Occipital lobe (tissue), 2 donors: ENCODE results near the gene METTL27. TPM values are rescaled to one million over a fixed set of nuclear protein-coding genes. Genes with fewer than 3 reads are reported as not detected.
"Not testable (repeated sequence)": the region's sequence is repeated elsewhere in the genome, so short reads cannot be mapped to it uniquely, and the experiment has no call there.

ENCODE experiments used
- DNase-seq: peaks from one replicate; lab custom pipeline; 2025; lab: John Stamatoyannopoulos, UW
- total RNA-seq: library from RNA; depleted of rRNA; stranded (reverse); fragments of >200 nt; gene quantifications from one replicate; pipeline ENCODE4 v1.2.3, GENCODE V29; 2014

The METTL27 gene
- total RNA-seq, 1 donor from 2014 or later, result 0.78 TPM

DNA sequence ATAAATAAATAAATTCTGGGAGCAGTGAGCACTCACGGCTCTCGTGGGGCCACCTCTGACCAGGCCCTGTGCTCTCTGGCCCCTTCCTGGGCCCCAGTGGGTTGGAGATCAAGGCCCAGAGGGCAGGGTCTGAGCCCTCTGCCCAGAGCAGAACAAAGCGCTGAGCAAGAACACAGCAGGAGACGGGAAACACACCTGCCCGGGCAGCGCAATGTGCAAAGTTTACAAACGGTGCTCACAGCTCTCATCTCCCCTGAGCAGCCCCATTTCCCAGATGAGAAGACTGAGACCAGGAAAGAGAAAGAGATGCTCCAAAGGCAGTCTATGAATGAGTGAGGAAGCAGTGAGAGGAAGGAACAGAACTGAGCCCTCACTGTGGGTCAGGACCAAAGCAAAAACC, 3.0 kb downstream of the METTL27 start:
- DNase-seq, result no peak

DNA sequence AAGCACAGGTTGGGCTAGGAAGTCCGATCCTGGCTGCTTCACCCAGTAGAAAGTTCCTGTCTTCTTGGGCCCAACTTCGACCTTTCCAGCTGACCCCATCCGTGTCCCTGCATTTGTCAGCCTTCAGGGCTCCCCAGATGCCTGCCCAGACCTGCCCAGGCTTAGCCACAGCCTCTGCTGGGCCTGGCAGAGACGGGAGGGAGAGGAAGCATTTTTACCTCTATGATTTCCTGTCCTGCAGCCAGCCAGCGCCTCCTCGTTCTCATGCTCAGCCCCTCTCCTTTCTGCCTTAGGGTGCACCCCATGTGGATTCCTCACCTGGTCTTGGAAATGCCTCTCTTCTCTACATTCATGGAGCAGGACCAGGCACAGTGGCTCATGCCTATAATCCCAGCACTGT, 3.7 kb downstream of the METTL27 start:
- no peak for DNase-seq

DNA sequence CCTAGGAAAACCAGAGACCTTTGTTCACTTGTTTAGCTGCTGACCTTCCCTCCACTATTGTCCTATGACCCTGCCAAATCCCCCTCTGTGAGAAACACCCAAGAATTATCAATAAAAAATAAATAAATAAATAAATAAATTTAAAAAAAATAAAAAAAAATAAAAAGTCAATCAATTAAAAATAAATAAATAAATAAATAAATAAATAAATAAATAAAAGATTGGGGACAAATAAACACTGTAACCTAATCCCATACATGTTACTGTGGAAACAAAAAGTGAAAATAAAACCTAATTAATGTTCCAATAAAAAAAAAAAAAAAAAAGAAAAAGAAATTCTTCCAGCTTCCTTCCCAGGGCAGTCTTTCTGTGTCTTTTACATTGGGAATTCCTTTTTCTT, 5.1 kb downstream of the METTL27 start:
- not testable (repeated sequence) for DNase-seq

DNA sequence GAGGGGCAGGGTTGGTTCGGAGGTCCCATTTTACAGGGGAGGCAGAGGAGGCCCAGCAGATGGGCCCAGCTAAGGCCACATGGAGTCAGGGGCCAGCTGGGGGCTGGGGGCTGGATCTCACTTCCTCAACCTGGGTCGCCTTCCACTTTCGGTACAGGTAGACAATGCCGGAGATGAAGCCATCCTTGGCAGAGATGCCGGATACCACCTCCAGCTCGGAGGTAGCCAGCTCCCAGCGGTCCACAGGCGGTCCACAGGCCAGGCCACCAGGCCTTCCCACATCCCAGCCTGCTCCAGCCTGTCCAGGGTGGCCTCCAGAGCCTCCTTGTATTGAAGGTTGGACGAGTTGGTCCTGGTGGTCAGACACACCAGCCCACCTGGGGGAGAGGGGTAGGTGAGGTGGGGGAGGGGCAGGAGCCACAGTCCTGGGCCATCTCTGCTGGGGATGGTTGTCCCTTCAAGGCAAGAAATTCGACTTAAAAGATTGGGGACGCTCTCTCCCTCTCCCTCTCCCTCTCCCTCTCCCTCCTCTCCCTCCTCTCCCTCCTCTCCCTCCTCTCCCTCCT, 7.6 kb downstream of the METTL27 start:
- no peak for DNase-seq

GRCh38 chr7:73833251-73833919, 8.9 kb downstream of the METTL27 start:
- no peak for DNase-seq

GRCh38 chr7:73832806-73833205, 9.5 kb downstream of the METTL27 start:
- DNase-seq, result no peak

- no peak for DNase-seq
Observed at GRCh38 chr7:73831834-73832651, 10.3 kb downstream of the METTL27 start.

GRCh38 chr7:73831584-73831833, 10.8 kb downstream of the METTL27 start:
- DNase-seq, result no peak

DNA sequence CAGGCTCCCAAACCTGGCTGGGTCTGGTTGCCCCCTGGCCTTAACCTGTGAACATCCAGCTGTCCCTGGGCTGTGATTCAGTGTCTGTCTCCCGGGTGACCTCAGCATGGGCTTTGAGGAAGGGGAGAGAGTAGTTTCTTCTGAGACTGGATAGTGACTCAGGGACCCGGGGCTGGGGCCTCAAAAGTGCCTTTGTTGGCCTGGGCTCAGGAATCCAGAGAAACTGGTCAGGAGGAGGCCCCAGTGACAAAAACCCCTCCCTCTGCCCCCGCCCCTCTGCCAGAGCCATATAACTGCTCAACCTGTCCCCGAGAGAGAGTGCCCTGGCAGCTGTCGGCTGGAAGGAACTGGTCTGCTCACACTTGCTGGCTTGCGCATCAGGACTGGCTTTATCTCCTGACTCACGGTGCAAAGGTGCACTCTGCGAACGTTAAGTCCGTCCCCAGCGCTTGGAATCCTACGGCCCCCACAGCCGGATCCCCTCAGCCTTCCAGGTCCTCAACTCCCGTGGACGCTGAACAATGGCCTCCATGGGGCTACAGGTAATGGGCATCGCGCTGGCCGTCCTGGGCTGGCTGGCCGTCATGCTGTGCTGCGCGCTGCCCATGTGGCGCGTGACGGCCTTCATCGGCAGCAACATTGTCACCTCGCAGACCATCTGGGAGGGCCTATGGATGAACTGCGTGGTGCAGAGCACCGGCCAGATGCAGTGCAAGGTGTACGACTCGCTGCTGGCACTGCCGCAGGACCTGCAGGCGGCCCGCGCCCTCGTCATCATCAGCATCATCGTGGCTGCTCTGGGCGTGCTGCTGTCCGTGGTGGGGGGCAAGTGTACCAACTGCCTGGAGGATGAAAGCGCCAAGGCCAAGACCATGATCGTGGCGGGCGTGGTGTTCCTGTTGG, 11.4 kb downstream of the METTL27 start, which contains the start of gene CLDN4:
Gene CLDN4 (plus strand): TSS at position 316 of the 903 bp plus-strand sequence. CDS start 206 bp downstream, at position 522.
- no peak for DNase-seq

DNA sequence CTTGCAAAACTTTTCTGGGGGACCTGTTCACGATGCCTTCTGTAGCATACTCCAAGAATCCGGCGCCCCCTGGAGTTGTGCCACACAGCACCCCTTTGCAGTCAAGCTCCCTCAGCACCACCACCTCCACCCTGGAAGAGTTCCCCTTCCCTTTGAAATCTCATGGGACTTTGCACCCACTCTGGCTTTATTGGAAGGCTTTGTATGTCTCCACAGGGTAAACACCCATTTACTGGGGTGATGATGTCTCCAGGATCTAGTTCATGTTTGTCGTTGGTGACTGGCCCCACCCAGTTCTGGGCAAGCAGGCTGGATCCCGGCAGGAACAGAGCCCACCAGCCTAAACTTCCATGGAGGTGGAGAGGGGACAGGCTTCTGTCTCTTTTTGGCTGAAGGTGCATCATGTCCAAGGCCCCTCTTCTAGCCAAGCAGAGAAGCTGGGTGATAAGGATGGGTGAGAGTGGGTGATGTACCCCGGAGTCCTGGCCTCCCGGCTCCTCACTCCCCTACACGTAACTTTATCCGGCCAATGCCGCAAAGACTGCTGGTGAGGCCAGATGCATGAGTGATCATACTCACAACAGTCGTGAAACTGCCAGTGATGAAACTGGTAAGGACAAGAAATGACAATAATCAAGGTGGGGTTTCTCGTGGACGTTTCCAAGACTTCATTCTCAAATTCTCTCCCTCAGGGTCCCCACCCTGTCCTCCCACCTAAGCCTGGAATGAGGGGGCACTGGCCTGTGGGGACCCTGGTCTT, 12.2 kb downstream of the METTL27 start:
- no peak for DNase-seq

DNA sequence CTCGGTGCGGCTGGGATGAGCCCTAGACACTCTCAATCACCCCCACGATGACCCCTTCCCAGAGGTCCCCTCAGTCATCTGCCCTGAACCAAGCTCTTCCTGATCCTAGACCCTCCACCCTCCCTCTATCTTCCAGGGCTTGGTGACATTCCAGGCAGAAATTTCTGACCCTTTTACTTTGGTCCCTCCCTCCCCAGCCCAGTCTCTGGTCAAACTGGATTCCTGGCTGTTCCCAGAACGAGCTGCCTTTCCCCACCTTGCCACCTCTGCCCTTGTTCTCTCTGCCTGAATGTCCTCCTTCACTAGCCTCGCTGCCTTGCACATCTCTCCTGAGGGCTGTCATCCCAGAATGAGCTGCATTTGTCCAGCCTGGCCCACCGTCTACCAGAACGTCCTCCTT, 12.8 kb downstream of the METTL27 start:
- no peak for DNase-seq

DNA sequence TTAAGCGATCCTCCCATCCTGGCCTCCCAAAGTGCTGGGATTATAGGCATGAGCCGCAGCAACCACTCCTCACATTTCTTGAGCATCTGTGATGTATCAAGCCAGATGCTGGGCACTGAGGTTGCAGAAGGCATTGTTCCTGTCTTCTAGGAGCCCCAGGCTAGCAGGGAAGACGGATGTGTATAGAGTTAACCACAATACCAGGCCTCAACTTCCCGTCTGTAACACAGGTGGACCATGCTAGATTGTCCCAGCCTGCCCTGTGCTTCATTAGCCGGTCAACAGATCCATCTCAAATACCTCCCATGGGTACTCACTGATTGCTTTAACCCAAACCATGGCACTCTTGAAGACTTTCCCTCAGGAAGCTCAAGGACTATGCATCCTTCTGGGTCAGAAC, 13.3 kb downstream of the METTL27 start:
- no peak for DNase-seq

GRCh38 chr7:73828107-73828803, 14.1 kb downstream of the METTL27 start:
- no peak for DNase-seq

DNA sequence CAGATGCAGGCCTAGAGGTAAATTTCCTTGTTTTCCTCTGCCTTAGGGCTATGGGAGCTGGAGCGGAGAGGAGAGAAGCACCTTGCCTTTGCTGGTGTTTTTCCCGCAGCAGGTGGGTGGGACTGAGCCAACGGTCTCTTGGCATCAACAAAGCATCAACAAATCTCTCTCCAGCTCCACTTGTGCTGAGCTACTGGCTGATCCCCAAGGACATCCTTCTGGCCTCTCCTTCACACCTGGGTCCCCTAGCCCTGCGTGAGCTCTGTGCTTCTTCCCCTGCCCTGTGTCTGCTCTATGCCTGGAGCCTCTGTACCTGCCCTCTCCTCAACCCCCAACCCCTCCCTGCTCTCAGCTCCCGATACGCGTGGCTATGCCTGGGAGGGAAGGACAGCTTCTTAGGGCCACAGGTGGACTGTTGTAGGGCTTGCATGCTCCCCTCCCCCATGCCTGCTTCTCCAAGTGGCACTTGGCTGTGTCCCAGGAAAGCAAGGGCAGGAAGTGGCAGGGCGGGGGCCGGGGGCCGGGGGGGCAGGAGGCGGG, 14.7 kb downstream of the METTL27 start:
- no peak for DNase-seq

DNA sequence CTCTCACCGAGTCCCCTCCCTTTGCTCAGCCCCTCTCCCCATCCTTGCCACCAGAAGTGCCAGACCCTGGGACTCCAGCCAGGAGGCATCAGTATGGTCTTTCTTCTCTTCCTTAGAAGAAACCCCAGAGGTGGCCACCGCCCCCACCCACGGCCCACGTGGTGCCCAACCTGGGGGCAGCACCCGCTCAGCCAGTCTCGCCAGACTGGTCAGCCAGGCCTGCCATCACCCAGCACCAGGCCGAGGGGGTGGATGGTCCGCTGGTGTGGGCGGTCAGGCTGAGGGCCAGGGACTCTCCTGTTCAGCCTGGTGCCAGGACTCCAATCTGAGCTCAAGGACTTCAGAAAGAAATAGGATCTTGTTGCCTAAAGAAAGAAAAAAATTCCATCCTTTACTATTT, 17.3 kb downstream of the METTL27 start:
- DNase-seq, result no peak

GRCh38 chr7:73823873-73824592, 18.3 kb downstream of the METTL27 start:
- DNase-seq, result no peak

GRCh38 chr7:73823257-73823656, 19.1 kb downstream of the METTL27 start:
- no peak for DNase-seq

DNA sequence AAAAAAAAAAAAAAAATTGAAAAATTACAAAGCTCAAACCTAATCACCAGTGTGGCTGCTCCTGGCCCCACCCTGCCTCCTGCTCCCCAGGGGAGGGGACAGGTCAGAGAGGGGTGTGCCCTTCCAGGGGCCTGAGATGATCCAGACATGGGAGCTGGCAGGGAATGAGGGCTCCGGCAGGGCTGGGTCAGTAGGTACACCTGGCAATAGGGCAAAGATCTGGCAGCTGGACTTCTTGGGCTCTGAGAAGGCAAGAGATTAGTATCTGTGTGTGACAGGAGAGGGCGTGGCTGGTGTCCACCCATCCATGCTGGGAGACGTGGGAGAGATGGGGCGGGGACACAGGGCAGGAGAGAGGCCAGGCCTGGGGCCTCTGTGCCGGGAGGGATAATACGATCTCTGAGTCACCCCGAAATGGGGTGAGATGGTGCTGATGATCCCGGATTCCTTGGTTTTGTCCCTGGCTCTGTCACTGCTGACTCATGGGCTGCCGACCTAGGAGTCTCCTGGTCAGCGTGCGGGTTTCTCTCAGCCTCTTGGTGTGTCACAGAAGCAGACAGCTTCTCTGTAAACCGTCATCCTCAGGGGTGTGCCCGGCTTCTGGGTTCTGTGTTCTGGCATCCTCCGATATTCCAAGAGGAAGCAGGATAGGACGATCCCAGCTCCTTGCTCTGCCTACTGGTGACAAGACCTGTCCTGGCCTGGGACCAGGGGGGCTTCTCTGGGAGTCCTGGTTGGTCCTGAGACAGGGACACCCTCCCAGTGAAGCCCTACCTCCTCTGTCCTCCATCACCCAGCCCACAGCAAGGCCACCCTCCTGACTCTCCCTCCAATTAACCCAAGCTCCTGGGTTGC, 19.8 kb downstream of the METTL27 start:
- no peak for DNase-seq
